ENCODE measurements around the gene CDC34.

The CDC34 gene

GRCh38 chr19:542173-542866, 10.8 kb downstream of the CDC34 start:
- DNase-seq (ENCODE audit: low spot score): no peak

DNA sequence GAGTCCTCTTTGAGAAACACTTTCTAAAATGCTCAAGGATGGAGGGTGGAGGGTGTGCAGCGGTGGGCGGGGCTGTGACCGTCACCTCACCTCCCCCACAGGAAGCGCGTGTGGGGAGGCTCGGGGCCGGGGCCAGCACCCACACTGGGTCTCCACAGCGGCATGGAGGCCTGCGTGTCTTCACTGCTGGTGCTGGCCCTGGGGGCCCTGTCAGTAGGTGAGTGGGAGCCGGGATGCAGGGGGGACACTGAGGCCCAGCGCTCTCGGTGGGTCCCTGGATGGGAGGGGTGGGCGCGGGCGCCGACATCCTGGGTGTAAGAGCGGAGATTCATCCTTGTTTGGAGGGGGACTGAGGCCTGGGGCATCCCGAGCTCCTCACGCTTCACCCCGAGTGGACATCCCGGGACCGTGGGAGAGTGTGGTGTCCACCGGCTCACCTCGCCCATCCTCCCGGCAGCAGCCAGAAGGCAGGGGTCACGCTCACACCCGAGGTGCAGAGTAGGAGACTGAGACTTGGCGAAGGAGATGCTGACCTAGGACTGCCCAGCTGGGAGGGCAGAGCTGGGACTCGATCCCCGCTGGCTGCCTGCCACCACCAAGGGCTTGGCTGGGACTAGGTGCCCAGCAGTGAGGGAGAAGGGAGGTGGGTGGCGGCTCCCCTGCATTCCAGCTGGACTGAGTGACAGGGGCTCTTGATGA, 12.5 kb downstream of the CDC34 start, which contains the start of gene GZMM:
Gene GZMM (plus strand): TSS at position 144 of the 699 bp plus-strand sequence. CDS start 19 bp downstream, at position 163.
- peak; percentile 80 for DNase-seq (ENCODE audit: low spot score)

DNA sequence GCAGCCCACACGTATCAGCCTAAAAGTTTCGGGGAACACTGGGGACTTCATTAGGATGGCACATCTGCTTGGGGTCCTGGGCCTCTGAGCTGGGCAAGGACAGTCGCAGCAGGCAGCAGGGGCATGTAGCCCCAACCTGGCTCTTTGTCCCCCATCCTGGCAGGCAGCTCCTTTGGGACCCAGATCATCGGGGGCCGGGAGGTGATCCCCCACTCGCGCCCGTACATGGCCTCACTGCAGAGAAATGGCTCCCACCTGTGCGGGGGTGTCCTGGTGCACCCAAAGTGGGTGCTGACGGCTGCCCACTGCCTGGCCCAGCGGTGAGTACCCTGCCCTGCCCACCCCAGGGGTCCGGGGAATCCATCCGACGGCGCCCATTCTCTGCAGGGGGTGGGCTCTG, 15.6 kb downstream of the CDC34 start:
- no peak for DNase-seq (ENCODE audit: low spot score)

DNA sequence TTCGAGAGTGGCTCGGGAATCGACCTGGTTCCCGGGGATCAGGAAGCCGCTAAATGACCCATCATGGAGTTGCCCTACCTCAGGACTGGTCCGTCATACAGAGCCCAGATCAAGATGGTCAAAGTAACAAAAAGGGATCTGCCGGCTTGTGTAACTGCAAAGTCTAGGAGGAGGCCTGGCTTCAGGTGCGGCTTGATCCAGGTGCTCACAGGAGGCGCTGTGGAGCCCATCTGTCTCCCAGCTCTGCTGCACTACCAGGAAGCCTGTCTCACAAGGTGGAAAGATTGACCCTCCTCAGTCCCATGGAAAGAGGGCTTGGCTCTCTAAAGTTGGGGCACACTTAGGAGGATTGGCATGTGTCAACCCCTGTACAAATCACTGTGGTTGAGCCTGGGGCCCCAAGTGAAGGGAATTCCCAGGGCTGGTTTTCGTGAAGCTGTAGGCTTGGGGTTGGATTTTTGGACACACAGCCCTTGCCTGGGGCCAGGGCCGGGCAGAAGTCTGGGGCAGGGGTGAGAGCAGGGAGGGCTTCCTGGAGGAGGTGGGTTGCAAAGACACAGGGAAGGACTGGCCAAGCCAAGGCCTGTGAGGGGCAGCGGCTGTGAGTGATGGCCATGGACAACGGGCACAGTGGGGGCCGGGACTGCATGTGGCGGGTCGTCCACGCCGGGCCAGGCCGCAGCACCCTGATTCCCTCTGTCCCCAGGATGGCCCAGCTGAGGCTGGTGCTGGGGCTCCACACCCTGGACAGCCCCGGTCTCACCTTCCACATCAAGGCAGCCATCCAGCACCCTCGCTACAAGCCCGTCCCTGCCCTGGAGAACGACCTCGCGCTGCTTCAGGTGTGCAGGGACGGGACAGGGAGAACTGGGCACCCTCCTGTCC, 16.5 kb downstream of the CDC34 start:
- DNase-seq (ENCODE audit: low spot score): no peak

GRCh38 chr19:548886-549830, 17.6 kb downstream of the CDC34 start:
- no peak for DNase-seq (ENCODE audit: low spot score)

DNA sequence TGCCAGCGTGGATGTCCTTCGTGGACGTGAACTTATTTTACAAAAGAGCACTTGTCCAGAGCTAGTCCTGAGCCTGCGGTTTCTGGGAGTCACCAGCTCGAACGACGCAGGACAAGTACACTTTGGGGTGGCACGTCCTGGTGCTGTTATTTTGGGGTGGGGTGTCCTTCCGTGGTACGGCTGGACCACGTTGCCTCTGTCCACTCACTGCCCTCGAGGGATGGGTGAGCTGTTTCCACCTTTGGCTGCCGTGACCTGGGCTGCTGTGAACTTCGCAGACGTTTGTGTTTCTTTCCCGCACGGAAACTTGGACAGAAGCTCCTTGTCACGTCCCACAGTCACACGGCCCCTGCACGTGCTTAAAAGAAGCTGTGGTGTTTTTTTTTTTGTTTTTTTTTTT, 23.3 kb downstream of the CDC34 start:
- no peak for DNase-seq (ENCODE audit: low spot score)

- DNase-seq (ENCODE audit: low spot score): no peak
Observed at GRCh38 chr19:555474-555808, 23.9 kb downstream of the CDC34 start.

GRCh38 chr19:556611-557382, 25.2 kb downstream of the CDC34 start:
- DNase-seq (ENCODE audit: low spot score): no peak

DNA sequence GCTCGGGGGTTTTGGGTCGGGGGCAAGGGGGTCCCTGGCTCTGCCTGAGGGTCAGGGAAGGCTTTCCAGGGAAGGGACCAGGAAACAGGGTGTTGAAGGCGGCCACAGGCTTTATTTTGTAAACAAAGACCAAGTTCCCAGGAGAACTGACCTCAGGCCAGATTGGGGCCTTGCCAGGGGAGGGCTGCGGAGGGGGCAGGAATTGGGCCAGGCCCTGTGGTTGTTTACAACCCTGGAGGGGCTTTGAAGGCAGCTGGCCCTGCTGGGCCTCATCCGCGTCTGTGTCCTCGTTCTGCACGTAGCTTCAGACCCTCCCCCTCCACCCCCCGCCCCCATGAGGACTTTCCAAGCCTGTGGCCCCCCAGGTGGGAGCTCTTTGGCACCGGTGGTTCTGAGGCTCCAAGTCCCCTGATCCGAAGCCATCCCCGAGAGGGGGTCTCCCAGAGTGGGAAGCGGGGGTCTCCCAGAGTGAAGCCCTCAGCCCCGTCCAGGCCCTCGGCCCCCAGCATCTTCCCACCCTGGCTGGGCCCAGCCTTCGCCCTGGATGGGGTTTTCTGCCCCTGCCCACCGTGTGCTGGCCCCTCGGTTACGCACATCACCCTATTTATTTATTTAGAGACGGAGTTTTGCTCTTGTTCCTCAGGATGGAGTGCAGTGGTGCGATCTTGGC, 27.3 kb downstream of the CDC34 start:
- no peak for DNase-seq (ENCODE audit: low spot score)

DNA sequence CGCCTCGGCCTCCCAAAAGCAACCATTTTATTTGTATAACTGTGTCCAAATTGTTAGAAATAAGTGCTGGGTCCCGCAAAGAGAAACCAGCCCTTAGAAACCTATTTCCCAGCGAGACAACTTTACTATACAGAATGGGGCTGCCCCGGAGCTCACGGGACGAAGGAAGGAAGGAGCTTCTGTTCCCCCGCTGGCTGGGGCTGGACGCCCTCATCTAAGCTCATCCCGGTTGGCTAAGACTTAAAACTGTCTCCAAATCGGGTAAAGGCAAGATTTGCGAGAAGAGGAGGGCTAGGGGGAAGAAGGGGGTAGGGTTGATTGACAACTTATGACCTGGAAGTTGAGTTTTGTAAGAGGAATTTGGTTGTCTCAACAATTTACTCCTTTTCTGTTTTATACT, 28.6 kb downstream of the CDC34 start:
- no peak for DNase-seq (ENCODE audit: low spot score)

- DNase-seq (ENCODE audit: low spot score): no peak
Observed at GRCh38 chr19:566403-566802, 34.8 kb downstream of the CDC34 start.

GRCh38 chr19:566844-567243, 35.3 kb downstream of the CDC34 start:
- DNase-seq (ENCODE audit: low spot score): no peak

- no peak for DNase-seq (ENCODE audit: low spot score)
Observed at GRCh38 chr19:567296-567900, 35.8 kb downstream of the CDC34 start.

- DNase-seq (ENCODE audit: low spot score): no peak
Observed at GRCh38 chr19:570251-570686, 38.7 kb downstream of the CDC34 start.

- DNase-seq (ENCODE audit: low spot score): peak; percentile 56
Observed at GRCh38 chr19:570937-571565, 39.5 kb downstream of the CDC34 start.

- no peak for DNase-seq (ENCODE audit: low spot score)
Observed at GRCh38 chr19:571566-571974, 40.0 kb downstream of the CDC34 start.

DNA sequence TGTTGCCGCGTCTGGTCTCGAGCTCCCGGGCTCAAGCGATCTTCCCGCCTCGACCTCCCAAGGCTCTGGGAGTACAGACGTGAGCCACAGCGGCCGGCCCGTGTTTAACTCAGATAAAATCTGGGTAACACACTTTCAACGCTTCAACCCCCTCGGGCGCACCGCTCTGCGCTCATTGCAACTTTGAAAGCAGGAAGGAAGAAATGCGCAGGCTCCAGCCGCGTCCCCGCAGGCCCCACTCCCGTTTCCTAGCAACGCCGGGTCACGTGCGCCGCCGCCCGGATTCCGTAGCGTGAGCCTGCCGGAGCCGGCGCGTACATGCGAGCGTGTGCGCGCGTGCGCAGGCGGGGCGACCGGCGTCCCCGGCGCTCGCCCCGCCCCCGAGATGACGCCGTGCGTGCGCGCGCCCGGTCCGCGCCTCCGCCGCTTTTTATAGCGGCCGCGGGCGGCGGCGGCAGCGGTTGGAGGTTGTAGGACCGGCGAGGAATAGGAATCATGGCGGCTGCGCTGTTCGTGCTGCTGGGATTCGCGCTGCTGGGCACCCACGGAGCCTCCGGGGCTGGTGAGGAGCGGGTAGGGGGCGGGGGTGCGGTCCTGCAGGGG, 40.7 kb downstream of the CDC34 start, which contains the start of gene BSG:
Gene BSG (plus strand): TSS at position 457 of the 603 bp plus-strand sequence. CDS start 39 bp downstream, at position 496.
- peak; percentile 98 for DNase-seq (ENCODE audit: low spot score)

DNA sequence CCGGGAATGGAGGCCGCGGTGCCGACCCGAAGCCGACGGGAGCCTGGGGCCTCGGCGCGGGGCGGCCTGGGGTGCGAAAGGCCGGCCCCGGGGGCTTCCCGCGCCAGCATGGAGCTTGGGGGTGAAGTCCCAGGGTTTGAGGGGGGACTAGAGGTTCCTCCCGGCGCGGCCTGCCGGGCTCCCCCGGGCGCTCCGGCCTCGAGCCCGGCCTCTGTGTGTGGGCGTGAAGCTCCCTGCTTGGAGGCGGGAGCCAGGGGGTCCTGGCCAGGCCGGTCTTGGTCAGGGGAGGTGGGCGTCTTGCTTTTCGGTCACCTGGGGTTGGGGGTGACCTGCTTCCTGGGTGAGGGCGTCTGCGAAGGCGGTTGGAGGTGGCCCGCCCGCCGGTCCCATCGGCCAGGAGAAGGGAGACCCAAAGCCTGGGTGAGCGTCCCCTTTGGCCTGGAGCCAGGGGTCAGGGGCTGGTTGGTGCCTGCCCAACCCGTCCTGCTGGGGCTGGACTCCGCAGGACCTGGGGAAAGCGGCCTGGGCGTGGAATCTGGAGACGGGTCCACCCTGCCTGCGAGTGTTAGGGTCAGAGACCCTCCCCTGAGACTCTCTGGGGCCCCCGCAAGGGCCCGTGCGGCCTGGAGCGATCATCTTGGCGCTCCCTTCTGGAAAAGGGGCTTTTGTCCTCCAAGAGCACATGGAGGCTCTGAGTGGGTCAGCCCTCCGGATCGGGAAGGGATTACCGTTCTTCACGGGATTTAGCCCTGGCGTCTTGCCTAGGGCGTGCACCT, 41.4 kb downstream of the CDC34 start:
- no peak for DNase-seq (ENCODE audit: low spot score)

All from CD4-positive, alpha-beta T cell treated with Interleukin-6 at 100 ng/mL for 8 hours (primary cell).